ENCODE measurements around the gene VCPKMT.

- no peak for TF ChIP-seq CTCF (conservative IDR thresholded peaks at IDR 0.05; ENCODE audit: low read length)
- TF ChIP-seq EZH2phosphoT487 (IDR thresholded peaks at IDR 0.05; ENCODE audit: borderline replicate concordance): no peak
These were observed 28.3 kb downstream of the VCPKMT start for GRCh38 chr14:50088117-50088515.
